ENCODE results near the gene HSD17B12.

Gene HSD17B12

GRCh38 chr11:43790444-43790794, 109.9 kb downstream of the HSD17B12 start:
- peak overlapping the region; percentile 84 for H3K27ac ChIP-seq (ENCODE audit: low read depth, low read length)
- H3K4me1 ChIP-seq (ENCODE audit: control insufficient read depth, insufficient read depth, low read length, unreplicated experiment), result peaks cover 17% of the 10 kb centered on the region
- H3K36me3 ChIP-seq (ENCODE audit: insufficient read depth, low read length), result peaks cover 5% of the 10 kb centered on the region; the same call in 1 of the 2 replicates
- peak overlapping the region; percentile 41; the same call in 1 of the 2 replicates for H3K4me3 ChIP-seq (ENCODE audit: low read depth, low read length)
- no peak overlapping the region for H2AFZ ChIP-seq (ENCODE audit: low read length, unreplicated experiment)
- no peaks in the 10 kb centered on the region for H3K27me3 ChIP-seq (ENCODE audit: insufficient read depth, low read length)
- peaks cover 6% of the 10 kb centered on the region for H3K79me2 ChIP-seq (ENCODE audit: control insufficient read depth, insufficient read depth, low read length, unreplicated experiment)

- Histone ChIP-seq H3K79me2 (ENCODE audit: control insufficient read depth, insufficient read depth, low read length, unreplicated experiment) (no peaks in the 10 kb centered on the region), H3K4me1 (ENCODE audit: control insufficient read depth, insufficient read depth, low read length, unreplicated experiment) (peaks cover 7% of the 10 kb centered on the region), H3K27me3 (ENCODE audit: insufficient read depth, low read length) (no peaks in the 10 kb centered on the region), H3K36me3 (ENCODE audit: insufficient read depth, low read length) (peaks cover 7% of the 10 kb centered on the region; the same call in 1 of the 2 replicates), H2AFZ (ENCODE audit: low read length, unreplicated experiment) (no peak overlapping the region), H3K4me3 (ENCODE audit: low read depth, low read length) (no peak overlapping the region), H3K27ac (ENCODE audit: low read depth, low read length) (no peak overlapping the region)
These were observed 116.8 kb downstream of the HSD17B12 start for GRCh38 chr11:43797337-43797736.

- H3K79me2 ChIP-seq (ENCODE audit: control insufficient read depth, insufficient read depth, low read length, unreplicated experiment), result no peaks in the 10 kb centered on the region
- no peak overlapping the region for H3K4me3 ChIP-seq (ENCODE audit: low read depth, low read length)
- no peak overlapping the region for H2AFZ ChIP-seq (ENCODE audit: low read length, unreplicated experiment)
- peaks cover 7% of the 10 kb centered on the region; the same call in 1 of the 2 replicates for H3K36me3 ChIP-seq (ENCODE audit: insufficient read depth, low read length)
- no peaks in the 10 kb centered on the region for H3K27me3 ChIP-seq (ENCODE audit: insufficient read depth, low read length)
- H3K4me1 ChIP-seq (ENCODE audit: control insufficient read depth, insufficient read depth, low read length, unreplicated experiment), result peaks cover 7% of the 10 kb centered on the region
- no peak overlapping the region for H3K27ac ChIP-seq (ENCODE audit: low read depth, low read length)
These were observed 117.3 kb downstream of the HSD17B12 start for GRCh38 chr11:43797866-43798265.

- no peak overlapping the region for H3K27ac ChIP-seq (ENCODE audit: low read depth, low read length)
- peaks cover 7% of the 10 kb centered on the region for H3K4me1 ChIP-seq (ENCODE audit: control insufficient read depth, insufficient read depth, low read length, unreplicated experiment)
- no peak overlapping the region for H3K4me3 ChIP-seq (ENCODE audit: low read depth, low read length)
- no peaks in the 10 kb centered on the region for H3K27me3 ChIP-seq (ENCODE audit: insufficient read depth, low read length)
- H2AFZ ChIP-seq (ENCODE audit: low read length, unreplicated experiment), result no peak overlapping the region
- H3K36me3 ChIP-seq (ENCODE audit: insufficient read depth, low read length), result peaks cover 30% of the 10 kb centered on the region
- no peaks in the 10 kb centered on the region for H3K79me2 ChIP-seq (ENCODE audit: control insufficient read depth, insufficient read depth, low read length, unreplicated experiment)
These were observed 122.0 kb downstream of the HSD17B12 start for GRCh38 chr11:43802509-43802908.

GRCh38 chr11:43803766-43804165, 123.2 kb downstream of the HSD17B12 start:
- Histone ChIP-seq H3K36me3 (ENCODE audit: insufficient read depth, low read length) (peaks cover 26% of the 10 kb centered on the region), H3K79me2 (ENCODE audit: control insufficient read depth, insufficient read depth, low read length, unreplicated experiment) (no peaks in the 10 kb centered on the region), H3K4me1 (ENCODE audit: control insufficient read depth, insufficient read depth, low read length, unreplicated experiment) (peaks cover 7% of the 10 kb centered on the region)

GRCh38 chr11:43806976-43807375, 126.4 kb downstream of the HSD17B12 start:
- Histone ChIP-seq H3K27ac (ENCODE audit: low read depth, low read length) (no peak overlapping the region), H3K4me1 (ENCODE audit: control insufficient read depth, insufficient read depth, low read length, unreplicated experiment) (no peaks in the 10 kb centered on the region), H3K79me2 (ENCODE audit: control insufficient read depth, insufficient read depth, low read length, unreplicated experiment) (no peaks in the 10 kb centered on the region), H3K36me3 (ENCODE audit: insufficient read depth, low read length) (peaks cover 23% of the 10 kb centered on the region), H2AFZ (ENCODE audit: low read length, unreplicated experiment) (no peak overlapping the region), H3K4me3 (ENCODE audit: low read depth, low read length) (no peak overlapping the region), H3K27me3 (ENCODE audit: insufficient read depth, low read length) (no peaks in the 10 kb centered on the region)

More at GRCh38 chr11:43803766-43804165, 123.2 kb downstream of the HSD17B12 start:
- H2AFZ ChIP-seq (ENCODE audit: low read length, unreplicated experiment), result no peak overlapping the region
- H3K27me3 ChIP-seq (ENCODE audit: insufficient read depth, low read length), result no peaks in the 10 kb centered on the region
- H3K27ac ChIP-seq (ENCODE audit: low read depth, low read length), result no peak overlapping the region
- no peak overlapping the region for H3K4me3 ChIP-seq (ENCODE audit: low read depth, low read length)

- peaks cover 5% of the 10 kb centered on the region for H3K36me3 ChIP-seq (ENCODE audit: insufficient read depth, low read length)
- H2AFZ ChIP-seq (ENCODE audit: low read length, unreplicated experiment), result no peak overlapping the region
- H3K79me2 ChIP-seq (ENCODE audit: control insufficient read depth, insufficient read depth, low read length, unreplicated experiment), result no peaks in the 10 kb centered on the region
- H3K27ac ChIP-seq (ENCODE audit: low read depth, low read length), result no peak overlapping the region
- H3K4me3 ChIP-seq (ENCODE audit: low read depth, low read length), result no peak overlapping the region
- H3K27me3 ChIP-seq (ENCODE audit: insufficient read depth, low read length), result no peaks in the 10 kb centered on the region
- H3K4me1 ChIP-seq (ENCODE audit: control insufficient read depth, insufficient read depth, low read length, unreplicated experiment), result no peaks in the 10 kb centered on the region
These were observed 130.5 kb downstream of the HSD17B12 start for GRCh38 chr11:43810929-43811596.

- Histone ChIP-seq H3K4me1 (ENCODE audit: control insufficient read depth, insufficient read depth, low read length, unreplicated experiment) (no peaks in the 10 kb centered on the region), H3K79me2 (ENCODE audit: control insufficient read depth, insufficient read depth, low read length, unreplicated experiment) (no peaks in the 10 kb centered on the region), H3K27ac (ENCODE audit: low read depth, low read length) (no peak overlapping the region), H2AFZ (ENCODE audit: low read length, unreplicated experiment) (no peak overlapping the region), H3K4me3 (ENCODE audit: low read depth, low read length) (no peak overlapping the region), H3K27me3 (ENCODE audit: insufficient read depth, low read length) (no peaks in the 10 kb centered on the region), H3K36me3 (ENCODE audit: insufficient read depth, low read length) (no peaks in the 10 kb centered on the region)
These were observed 131.9 kb downstream of the HSD17B12 start for GRCh38 chr11:43812471-43812870.

GRCh38 chr11:43818220-43818619, 137.7 kb downstream of the HSD17B12 start:
- Histone ChIP-seq H3K27ac (ENCODE audit: low read depth, low read length) (no peak overlapping the region), H2AFZ (ENCODE audit: low read length, unreplicated experiment) (no peak overlapping the region), H3K4me1 (ENCODE audit: control insufficient read depth, insufficient read depth, low read length, unreplicated experiment) (no peaks in the 10 kb centered on the region), H3K27me3 (ENCODE audit: insufficient read depth, low read length) (no peaks in the 10 kb centered on the region), H3K79me2 (ENCODE audit: control insufficient read depth, insufficient read depth, low read length, unreplicated experiment) (no peaks in the 10 kb centered on the region), H3K36me3 (ENCODE audit: insufficient read depth, low read length) (peaks cover 8% of the 10 kb centered on the region; the same call in 1 of the 2 replicates), H3K4me3 (ENCODE audit: low read depth, low read length) (no peak overlapping the region)

GRCh38 chr11:43819926-43820325, 139.4 kb downstream of the HSD17B12 start:
- H3K27me3 ChIP-seq (ENCODE audit: insufficient read depth, low read length), result no peaks in the 10 kb centered on the region
- peaks cover 8% of the 10 kb centered on the region; the same call in 1 of the 2 replicates for H3K36me3 ChIP-seq (ENCODE audit: insufficient read depth, low read length)
- no peak overlapping the region for H3K4me3 ChIP-seq (ENCODE audit: low read depth, low read length)
- no peak overlapping the region for H2AFZ ChIP-seq (ENCODE audit: low read length, unreplicated experiment)
- H3K4me1 ChIP-seq (ENCODE audit: control insufficient read depth, insufficient read depth, low read length, unreplicated experiment), result no peaks in the 10 kb centered on the region
- H3K79me2 ChIP-seq (ENCODE audit: control insufficient read depth, insufficient read depth, low read length, unreplicated experiment), result no peaks in the 10 kb centered on the region
- no peak overlapping the region for H3K27ac ChIP-seq (ENCODE audit: low read depth, low read length)

- Histone ChIP-seq H2AFZ (ENCODE audit: low read length, unreplicated experiment) (no peak overlapping the region), H3K27me3 (ENCODE audit: insufficient read depth, low read length) (no peaks in the 10 kb centered on the region), H3K79me2 (ENCODE audit: control insufficient read depth, insufficient read depth, low read length, unreplicated experiment) (no peaks in the 10 kb centered on the region), H3K4me3 (ENCODE audit: low read depth, low read length) (no peak overlapping the region), H3K4me1 (ENCODE audit: control insufficient read depth, insufficient read depth, low read length, unreplicated experiment) (no peaks in the 10 kb centered on the region), H3K27ac (ENCODE audit: low read depth, low read length) (no peak overlapping the region), H3K36me3 (ENCODE audit: insufficient read depth, low read length) (peaks cover 8% of the 10 kb centered on the region; the same call in 1 of the 2 replicates)
These were observed 142.8 kb downstream of the HSD17B12 start for GRCh38 chr11:43823316-43823715.
